ENCODE measurements around the gene IKZF5. TPM values are rescaled to one million over a fixed set of nuclear protein-coding genes. Genes with fewer than 3 reads are reported as not detected.
A peak's percentile ranks its signal among the peaks of the same experiment; 100 is the strongest.

The IKZF5 gene
- total RNA-seq, 1 experiment from 2014 or later, result 7.9 TPM

DNA sequence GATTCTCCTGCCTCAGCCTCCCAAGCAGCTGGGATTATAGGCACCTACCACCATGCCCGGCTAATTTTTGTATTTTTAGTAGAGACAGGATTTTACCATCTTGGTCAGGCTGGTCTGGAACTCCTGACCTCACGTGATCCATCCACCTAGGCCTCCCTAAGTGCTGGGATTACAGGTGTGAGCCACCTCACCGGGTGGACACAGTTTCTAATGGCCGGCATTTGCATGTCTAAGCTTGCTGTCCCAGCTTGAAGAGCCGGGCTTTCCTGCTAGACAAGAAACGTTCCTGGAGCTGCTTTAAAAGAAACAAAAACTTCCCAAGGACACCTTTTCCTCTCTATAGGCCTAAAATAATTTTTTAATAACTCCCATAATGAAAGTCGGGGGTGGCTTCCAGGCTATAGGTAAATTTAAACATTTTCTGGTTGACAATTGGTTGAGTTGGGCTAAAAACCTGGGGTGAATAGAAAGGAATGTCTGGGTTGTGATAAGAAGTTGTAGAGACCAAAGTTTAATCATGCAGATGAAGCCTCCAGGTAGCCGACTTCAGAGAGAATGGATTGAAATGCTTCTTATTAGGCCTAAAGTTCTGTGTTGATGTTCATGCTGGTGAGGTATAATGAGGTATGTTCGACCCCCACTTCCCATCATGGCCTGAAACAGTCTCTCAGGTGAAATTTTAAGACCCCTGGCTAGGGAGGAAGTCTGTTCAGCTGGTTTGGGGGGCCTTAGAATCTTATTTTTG lies 9.0 kb upstream of the IKZF5 start (continued):
- TF ChIP-seq ZNF263 (CRISPR knock-in tag; IDR thresholded peaks at IDR 0.05; ENCODE audit: low read depth) (no peak), FOXK1 (CRISPR knock-in tag; IDR thresholded peaks at IDR 0.05) (no peak), GTF2I (CRISPR knock-in tag; conservative IDR thresholded peaks at IDR 0.05) (peak; percentile 29; the same call in 1 of the 2 replicates)
- TF ChIP-seq, protein P1, sequence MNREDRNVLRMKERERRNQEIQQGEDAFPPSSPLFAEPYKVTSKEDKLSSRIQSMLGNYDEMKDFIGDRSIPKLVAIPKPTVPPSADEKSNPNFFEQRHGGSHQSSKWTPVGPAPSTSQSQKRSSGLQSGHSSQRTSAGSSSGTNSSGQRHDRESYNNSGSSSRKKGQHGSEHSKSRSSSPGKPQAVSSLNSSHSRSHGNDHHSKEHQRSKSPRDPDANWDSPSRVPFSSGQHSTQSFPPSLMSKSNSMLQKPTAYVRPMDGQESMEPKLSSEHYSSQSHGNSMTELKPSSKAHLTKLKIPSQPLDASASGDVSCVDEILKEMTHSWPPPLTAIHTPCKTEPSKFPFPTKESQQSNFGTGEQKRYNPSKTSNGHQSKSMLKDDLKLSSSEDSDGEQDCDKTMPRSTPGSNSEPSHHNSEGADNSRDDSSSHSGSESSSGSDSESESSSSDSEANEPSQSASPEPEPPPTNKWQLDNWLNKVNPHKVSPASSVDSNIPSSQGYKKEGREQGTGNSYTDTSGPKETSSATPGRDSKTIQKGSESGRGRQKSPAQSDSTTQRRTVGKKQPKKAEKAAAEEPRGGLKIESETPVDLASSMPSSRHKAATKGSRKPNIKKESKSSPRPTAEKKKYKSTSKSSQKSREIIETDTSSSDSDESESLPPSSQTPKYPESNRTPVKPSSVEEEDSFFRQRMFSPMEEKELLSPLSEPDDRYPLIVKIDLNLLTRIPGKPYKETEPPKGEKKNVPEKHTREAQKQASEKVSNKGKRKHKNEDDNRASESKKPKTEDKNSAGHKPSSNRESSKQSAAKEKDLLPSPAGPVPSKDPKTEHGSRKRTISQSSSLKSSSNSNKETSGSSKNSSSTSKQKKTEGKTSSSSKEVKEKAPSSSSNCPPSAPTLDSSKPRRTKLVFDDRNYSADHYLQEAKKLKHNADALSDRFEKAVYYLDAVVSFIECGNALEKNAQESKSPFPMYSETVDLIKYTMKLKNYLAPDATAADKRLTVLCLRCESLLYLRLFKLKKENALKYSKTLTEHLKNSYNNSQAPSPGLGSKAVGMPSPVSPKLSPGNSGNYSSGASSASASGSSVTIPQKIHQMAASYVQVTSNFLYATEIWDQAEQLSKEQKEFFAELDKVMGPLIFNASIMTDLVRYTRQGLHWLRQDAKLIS (CRISPR knock-in tag; IDR thresholded peaks at IDR 0.05; ENCODE audit: borderline replicate concordance), result no peak

DNA sequence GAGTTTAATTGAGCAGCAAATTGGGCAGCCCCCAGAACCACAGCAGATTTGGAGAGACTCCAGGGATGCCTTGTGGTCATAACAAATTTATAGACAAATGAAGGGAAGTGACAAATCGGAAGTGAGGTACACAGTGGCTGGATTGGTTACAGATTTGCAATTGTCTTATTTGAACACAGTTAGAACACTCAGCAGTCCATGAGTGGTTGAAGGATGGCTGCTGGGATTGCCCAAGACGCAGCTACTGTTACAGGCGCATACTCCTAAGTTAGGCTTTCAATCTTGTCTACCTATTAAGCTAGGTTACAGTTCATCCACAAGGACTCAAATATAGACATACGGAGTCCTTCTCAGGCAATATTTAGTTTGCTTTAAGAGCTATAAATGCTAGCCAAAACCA lies 7.6 kb upstream of the IKZF5 start:
- H3K4me1 Mint-ChIP-seq, result peaks cover 63% of the 10 kb centered on the region
- ChIA-PET POLR2A (no interaction called here), CTCF (interaction anchor here (1.4 kb wide), 1 partner anchor 27 kb away, joined by 4 read pairs; no protein-coding TSS in a partner anchor)

More for the DNA sequence above, 7.6 kb upstream of the IKZF5 start:
- peaks cover 17% of the 10 kb centered on the region for H3K9me3 Mint-ChIP-seq
- H3K27me3 Mint-ChIP-seq (ENCODE audit: low read depth), result peaks cover 65% of the 10 kb centered on the region
- no peak overlapping the region for H3K27ac Mint-ChIP-seq
- ATAC-seq (no peak), DNase-seq (ENCODE audit: low spot score) (no peak)
- H3K4me3 Mint-ChIP-seq, result no peak overlapping the region
- TF ChIP-seq, protein P2, sequence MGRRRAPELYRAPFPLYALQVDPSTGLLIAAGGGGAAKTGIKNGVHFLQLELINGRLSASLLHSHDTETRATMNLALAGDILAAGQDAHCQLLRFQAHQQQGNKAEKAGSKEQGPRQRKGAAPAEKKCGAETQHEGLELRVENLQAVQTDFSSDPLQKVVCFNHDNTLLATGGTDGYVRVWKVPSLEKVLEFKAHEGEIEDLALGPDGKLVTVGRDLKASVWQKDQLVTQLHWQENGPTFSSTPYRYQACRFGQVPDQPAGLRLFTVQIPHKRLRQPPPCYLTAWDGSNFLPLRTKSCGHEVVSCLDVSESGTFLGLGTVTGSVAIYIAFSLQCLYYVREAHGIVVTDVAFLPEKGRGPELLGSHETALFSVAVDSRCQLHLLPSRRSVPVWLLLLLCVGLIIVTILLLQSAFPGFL (CRISPR knock-in tag; IDR thresholded peaks at IDR 0.05; ENCODE audit: borderline replicate concordance), result no peak
- TF ChIP-seq, protein P3, sequence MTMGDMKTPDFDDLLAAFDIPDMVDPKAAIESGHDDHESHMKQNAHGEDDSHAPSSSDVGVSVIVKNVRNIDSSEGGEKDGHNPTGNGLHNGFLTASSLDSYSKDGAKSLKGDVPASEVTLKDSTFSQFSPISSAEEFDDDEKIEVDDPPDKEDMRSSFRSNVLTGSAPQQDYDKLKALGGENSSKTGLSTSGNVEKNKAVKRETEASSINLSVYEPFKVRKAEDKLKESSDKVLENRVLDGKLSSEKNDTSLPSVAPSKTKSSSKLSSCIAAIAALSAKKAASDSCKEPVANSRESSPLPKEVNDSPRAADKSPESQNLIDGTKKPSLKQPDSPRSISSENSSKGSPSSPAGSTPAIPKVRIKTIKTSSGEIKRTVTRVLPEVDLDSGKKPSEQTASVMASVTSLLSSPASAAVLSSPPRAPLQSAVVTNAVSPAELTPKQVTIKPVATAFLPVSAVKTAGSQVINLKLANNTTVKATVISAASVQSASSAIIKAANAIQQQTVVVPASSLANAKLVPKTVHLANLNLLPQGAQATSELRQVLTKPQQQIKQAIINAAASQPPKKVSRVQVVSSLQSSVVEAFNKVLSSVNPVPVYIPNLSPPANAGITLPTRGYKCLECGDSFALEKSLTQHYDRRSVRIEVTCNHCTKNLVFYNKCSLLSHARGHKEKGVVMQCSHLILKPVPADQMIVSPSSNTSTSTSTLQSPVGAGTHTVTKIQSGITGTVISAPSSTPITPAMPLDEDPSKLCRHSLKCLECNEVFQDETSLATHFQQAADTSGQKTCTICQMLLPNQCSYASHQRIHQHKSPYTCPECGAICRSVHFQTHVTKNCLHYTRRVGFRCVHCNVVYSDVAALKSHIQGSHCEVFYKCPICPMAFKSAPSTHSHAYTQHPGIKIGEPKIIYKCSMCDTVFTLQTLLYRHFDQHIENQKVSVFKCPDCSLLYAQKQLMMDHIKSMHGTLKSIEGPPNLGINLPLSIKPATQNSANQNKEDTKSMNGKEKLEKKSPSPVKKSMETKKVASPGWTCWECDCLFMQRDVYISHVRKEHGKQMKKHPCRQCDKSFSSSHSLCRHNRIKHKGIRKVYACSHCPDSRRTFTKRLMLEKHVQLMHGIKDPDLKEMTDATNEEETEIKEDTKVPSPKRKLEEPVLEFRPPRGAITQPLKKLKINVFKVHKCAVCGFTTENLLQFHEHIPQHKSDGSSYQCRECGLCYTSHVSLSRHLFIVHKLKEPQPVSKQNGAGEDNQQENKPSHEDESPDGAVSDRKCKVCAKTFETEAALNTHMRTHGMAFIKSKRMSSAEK (CRISPR knock-in tag; IDR thresholded peaks at IDR 0.05; ENCODE audit: borderline replicate concordance), result no peak
- TF ChIP-seq, protein P4, sequence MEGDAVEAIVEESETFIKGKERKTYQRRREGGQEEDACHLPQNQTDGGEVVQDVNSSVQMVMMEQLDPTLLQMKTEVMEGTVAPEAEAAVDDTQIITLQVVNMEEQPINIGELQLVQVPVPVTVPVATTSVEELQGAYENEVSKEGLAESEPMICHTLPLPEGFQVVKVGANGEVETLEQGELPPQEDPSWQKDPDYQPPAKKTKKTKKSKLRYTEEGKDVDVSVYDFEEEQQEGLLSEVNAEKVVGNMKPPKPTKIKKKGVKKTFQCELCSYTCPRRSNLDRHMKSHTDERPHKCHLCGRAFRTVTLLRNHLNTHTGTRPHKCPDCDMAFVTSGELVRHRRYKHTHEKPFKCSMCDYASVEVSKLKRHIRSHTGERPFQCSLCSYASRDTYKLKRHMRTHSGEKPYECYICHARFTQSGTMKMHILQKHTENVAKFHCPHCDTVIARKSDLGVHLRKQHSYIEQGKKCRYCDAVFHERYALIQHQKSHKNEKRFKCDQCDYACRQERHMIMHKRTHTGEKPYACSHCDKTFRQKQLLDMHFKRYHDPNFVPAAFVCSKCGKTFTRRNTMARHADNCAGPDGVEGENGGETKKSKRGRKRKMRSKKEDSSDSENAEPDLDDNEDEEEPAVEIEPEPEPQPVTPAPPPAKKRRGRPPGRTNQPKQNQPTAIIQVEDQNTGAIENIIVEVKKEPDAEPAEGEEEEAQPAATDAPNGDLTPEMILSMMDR (IDR thresholded peaks at IDR 0.05), result no peak
- TF ChIP-seq NR1H2 (CRISPR knock-in tag; IDR thresholded peaks at IDR 0.05) (no peak), EMX1 (CRISPR knock-in tag; IDR thresholded peaks at IDR 0.05) (no peak), KAT7 (CRISPR knock-in tag; IDR thresholded peaks at IDR 0.05; ENCODE audit: borderline replicate concordance) (no peak)
- TF ChIP-seq, protein P5, sequence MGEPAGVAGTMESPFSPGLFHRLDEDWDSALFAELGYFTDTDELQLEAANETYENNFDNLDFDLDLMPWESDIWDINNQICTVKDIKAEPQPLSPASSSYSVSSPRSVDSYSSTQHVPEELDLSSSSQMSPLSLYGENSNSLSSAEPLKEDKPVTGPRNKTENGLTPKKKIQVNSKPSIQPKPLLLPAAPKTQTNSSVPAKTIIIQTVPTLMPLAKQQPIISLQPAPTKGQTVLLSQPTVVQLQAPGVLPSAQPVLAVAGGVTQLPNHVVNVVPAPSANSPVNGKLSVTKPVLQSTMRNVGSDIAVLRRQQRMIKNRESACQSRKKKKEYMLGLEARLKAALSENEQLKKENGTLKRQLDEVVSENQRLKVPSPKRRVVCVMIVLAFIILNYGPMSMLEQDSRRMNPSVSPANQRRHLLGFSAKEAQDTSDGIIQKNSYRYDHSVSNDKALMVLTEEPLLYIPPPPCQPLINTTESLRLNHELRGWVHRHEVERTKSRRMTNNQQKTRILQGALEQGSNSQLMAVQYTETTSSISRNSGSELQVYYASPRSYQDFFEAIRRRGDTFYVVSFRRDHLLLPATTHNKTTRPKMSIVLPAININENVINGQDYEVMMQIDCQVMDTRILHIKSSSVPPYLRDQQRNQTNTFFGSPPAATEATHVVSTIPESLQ (CRISPR knock-in tag; IDR thresholded peaks at IDR 0.05), result no peak
- TF ChIP-seq, protein P6, sequence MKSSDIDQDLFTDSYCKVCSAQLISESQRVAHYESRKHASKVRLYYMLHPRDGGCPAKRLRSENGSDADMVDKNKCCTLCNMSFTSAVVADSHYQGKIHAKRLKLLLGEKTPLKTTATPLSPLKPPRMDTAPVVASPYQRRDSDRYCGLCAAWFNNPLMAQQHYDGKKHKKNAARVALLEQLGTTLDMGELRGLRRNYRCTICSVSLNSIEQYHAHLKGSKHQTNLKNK (CRISPR knock-in tag; IDR thresholded peaks at IDR 0.05), result no peak
- H3K36me3 Mint-ChIP-seq, result peaks cover 28% of the 10 kb centered on the region
